Measurements from ENCODE around the gene OR10J5. TPM values are rescaled to one million over a fixed set of nuclear protein-coding genes. Genes with fewer than 3 reads are reported as not detected.

OR10J5 gene
- total RNA-seq, 4 donors from 2014 or later: not detected

DNA sequence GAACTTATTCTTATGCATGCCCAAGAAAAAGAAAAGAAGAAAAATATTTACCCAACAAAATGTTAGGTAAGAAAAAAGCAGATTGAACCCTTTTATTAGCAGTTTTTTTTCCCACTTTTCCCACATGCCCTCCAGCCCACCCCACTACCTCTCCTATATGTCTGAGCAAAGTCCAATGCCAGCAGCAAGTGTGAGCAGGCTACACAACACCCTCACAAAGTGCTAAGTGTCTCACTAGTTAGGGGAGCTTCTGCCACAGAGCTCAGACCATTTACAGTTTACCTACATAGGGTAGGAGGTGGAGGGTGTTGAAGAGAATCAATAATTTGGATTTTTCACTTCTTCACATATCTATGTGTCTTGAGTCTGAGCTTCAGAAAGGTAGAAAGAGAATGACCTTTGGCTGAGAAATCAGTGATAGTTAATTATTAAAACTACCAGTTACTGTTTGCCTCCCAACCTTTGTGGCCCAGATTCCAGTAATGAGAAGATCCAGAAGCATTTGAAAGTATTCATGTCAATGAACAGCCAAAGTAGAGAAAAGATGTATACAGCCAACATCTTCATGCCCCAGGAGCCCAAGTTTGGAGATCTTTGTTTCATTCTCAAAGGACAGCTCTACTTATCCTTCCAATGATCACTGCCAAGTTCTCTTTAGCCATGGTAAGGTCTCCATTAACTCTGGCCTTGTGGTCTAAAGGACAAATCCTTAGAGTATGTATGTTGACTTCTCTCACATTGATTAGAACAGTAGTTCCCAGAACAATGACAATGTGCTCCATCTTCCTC is 26.2 kb downstream of the OR10J5 start:
- TF ChIP-seq, protein P1, sequence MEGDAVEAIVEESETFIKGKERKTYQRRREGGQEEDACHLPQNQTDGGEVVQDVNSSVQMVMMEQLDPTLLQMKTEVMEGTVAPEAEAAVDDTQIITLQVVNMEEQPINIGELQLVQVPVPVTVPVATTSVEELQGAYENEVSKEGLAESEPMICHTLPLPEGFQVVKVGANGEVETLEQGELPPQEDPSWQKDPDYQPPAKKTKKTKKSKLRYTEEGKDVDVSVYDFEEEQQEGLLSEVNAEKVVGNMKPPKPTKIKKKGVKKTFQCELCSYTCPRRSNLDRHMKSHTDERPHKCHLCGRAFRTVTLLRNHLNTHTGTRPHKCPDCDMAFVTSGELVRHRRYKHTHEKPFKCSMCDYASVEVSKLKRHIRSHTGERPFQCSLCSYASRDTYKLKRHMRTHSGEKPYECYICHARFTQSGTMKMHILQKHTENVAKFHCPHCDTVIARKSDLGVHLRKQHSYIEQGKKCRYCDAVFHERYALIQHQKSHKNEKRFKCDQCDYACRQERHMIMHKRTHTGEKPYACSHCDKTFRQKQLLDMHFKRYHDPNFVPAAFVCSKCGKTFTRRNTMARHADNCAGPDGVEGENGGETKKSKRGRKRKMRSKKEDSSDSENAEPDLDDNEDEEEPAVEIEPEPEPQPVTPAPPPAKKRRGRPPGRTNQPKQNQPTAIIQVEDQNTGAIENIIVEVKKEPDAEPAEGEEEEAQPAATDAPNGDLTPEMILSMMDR (IDR thresholded peaks at IDR 0.05; ENCODE audit: low read depth): no peak

DNA sequence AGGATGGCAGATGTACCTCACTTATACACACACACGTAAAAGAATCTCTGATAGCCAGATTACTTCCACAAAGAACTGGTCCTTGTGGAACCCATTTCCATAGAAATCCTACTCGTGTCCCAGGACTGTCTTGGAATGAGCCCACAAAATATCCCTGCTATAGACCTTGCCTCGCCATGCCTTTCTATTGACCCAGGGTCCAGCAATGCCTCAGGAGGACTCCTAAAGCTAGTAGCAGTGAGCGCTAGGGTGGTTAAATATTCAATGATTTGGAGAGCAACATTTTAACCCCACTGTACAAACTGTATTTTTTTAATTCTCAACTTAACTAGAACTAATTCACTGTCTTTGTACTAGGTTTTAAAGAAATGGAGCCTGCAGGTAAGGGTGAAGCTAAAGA is 26.9 kb downstream of the OR10J5 start:
- TF ChIP-seq, protein P1 (IDR thresholded peaks at IDR 0.05; ENCODE audit: low read depth): no peak

DNA sequence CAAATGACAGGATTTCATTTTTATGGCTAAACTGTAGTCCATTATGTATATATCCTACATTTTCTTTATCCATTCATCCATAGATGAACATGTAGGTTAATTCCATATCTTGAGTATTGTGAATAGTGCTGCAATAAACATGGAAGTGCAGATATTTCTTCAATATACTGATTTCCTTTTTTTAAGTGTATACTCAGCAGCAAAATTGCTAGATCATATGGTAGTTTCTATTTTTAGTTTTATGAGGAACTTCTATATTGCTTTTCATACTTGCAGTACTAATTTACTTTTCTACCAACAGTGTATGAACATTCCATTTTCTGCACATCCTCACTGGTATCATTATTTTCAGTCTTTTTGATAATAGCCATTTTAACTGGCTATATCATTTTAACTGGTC is 30.1 kb downstream of the OR10J5 start:
- TF ChIP-seq, protein P1 (IDR thresholded peaks at IDR 0.05; ENCODE audit: low read depth): no peak

DNA sequence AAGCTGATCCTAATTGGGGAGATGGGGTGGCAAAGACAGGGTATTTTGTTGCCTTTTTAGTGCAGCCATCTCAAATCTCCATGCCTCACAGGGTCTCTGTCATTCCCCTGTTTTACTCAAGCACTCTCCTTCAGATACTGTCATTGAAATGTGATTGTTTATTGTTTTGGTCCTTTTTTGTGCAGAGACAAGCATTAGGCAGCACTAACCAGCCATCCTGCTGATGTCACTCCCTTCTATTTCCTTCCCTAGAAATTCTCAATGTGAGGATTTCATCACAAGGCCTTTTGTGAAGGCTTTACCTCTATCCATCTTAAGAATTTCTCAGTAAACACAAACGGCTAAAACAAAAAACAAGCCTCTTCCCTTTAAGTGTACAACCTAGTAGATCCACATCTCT is 34.7 kb downstream of the OR10J5 start:
- TF ChIP-seq, protein P1 (IDR thresholded peaks at IDR 0.05; ENCODE audit: low read depth): no peak

DNA sequence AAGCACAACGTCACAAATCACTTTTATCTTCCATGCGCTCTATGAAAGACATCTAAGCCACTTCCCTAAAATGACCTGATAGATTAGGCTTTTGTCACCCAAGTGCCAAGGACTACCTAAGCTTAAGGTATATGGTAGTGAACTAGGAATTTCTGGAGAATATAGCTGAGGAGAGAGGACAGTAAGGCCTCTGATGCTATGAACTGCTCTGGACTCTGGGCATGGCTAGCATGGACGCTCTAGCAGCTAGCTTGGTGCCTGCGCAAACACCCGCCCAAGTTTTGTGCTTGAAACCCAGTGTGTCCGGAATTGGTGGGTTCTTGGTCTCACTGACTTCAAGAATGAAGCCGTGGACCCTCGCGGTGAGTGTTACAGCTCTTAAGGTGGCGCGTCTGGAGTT is 42.5 kb downstream of the OR10J5 start:
- TF ChIP-seq, protein P1 (IDR thresholded peaks at IDR 0.05; ENCODE audit: low read depth): no peak

DNA sequence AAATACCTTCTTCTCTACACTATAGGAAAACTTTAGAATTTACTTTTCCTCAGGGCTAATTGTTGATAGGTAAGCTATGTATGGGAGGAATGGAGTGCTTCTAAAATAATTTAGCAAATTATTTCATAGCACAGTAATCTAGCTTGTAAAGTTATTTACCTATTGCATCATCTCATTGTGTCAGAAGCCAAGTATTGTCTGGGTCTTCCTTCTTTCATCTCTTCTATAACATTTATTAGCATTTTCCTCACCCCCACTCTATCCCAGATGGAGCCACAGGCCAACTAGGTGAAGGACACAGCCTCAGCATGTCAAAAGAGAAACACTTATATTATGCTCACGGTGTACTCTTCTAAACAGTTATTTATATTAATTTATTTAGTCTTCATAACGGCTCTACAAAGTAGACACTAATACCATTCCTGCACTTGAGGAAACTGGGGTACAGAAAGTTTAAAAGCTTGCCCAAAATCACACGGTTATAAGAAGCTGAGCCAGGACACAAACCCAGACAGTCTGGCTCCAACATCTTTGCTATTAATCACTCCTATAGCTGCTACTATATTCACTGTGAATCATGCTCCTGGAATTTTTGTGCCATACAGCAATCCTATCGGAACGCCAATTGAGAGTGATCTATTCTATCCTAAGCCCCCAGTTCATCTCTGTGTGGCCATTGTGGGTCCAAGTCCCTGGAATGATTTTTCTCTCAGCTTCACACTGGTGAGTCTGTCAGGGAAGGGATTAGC is 43.1 kb downstream of the OR10J5 start:
- TF ChIP-seq, protein P1 (IDR thresholded peaks at IDR 0.05; ENCODE audit: low read depth): no peak

Other genes starting within 250 kb of the OR10J5 start
- 1 to 10 TPM in 3 of 4 donors, not detected in 1; 1.5 to 2.2 (median 2.2) TPM for gene FCER1A, start 233.7 kb downstream of the OR10J5 start, total RNA-seq
- gene OR10J4, start 103.8 kb downstream of the OR10J5 start, total RNA-seq: not detected
- gene OR10J1, start 96.3 kb downstream of the OR10J5 start, total RNA-seq: not detected
- not detected for gene APCS, start 51.8 kb upstream of the OR10J5 start, total RNA-seq
- gene CRP, start 178.6 kb upstream of the OR10J5 start, total RNA-seq: under 1 TPM in 1 of 4 donors, not detected in 3; 0.57 TPM
- gene DUSP23, start 245.0 kb upstream of the OR10J5 start, total RNA-seq: 10 to 100 TPM; 32.0 to 99.5 (median 75.4) TPM